ENCODE measurements around the gene B9D2.

GRCh38 chr19:41332000-41332399 lies 31.9 kb downstream of the B9D2 start:
- TF ChIP-seq CTCF (conservative IDR thresholded peaks at IDR 0.05; ENCODE audit: low read depth, low read length) (no peak), CEBPB (IDR thresholded peaks at IDR 0.05; ENCODE audit: low read depth, low read length) (no peak)

Measured in IMR-90 (cell line).